ENCODE measurements around the gene SHISAL2A. TPM values are rescaled to one million over a fixed set of nuclear protein-coding genes. Genes with fewer than 3 reads are reported as not detected.

Gene SHISAL2A
- total and polyA plus RNA-seq, 2 of the 4 experiments (the other 2 are of a cell fraction): not detected

DNA sequence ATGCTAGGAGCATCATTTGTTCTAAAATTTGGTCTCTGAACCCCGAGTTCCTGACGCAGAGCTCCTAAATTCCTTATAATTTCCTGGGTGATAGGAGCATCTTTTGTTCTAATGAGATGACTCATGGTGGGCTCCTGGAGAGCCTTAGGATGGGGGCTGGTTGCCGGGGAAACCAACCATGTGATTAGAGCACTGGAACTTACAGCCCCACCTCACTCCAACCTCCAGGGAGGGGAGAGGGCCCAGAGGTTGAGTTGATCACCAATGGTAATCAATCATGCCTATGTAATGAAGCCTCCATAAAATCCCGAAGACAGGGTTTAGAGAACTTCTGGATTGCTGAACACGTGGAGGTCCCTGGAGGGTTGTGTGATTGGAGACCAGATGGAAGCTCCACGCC lies 7.7 kb downstream of the SHISAL2A start:
- Histone ChIP-seq H4K8ac (ENCODE audit: low read depth in 2 of 2, low read length in 2 of 2) (no peak overlapping the region), H3K27me3 (ENCODE audit: control insufficient read depth, insufficient read depth, low read length) (peaks cover 16% of the 10 kb centered on the region), H2BK20ac (ENCODE audit: low read depth, low read length) (no peak overlapping the region), H3K9ac (ENCODE audit: low read depth, low read length) (no peak overlapping the region), H3K27ac (ENCODE audit: insufficient read depth, low read length) (no peak overlapping the region), H3K9me1 (ENCODE audit: insufficient read depth, low read length) (no peaks in the 10 kb centered on the region), H3K4me3 (ENCODE audit: insufficient read depth, low read depth, low read length) (no peak overlapping the region), H2BK15ac (ENCODE audit: low read depth, low read length) (no peak overlapping the region), H3K79me1 (ENCODE audit: low read depth in 1 of 2, low read length in 2 of 2) (no peaks in the 10 kb centered on the region), H4K5ac (ENCODE audit: low read depth, low read length) (no peak overlapping the region), H2AK5ac (ENCODE audit: low read depth, low read length) (no peak overlapping the region), H3K23ac (ENCODE audit: low read depth, low read length) (no peak overlapping the region), H2BK5ac (ENCODE audit: low read depth, low read length, poor library complexity, severe bottlenecking) (no peak overlapping the region), H3K4ac (ENCODE audit: low read depth, low read length) (no peak overlapping the region), H3K9me3 (ENCODE audit: control insufficient read depth, insufficient read depth, low read length) (no peaks in the 10 kb centered on the region), H3K4me2 (ENCODE audit: low read depth, low read length) (no peak overlapping the region), H3K36me3 (ENCODE audit: control insufficient read depth, insufficient read depth, low read length) (no peaks in the 10 kb centered on the region), H3K14ac (replicated peaks; ENCODE audit: low read depth, low read length) (no peak overlapping the region), H3K56ac (ENCODE audit: extremely low read depth, insufficient read depth, low read length) (no peak overlapping the region), H4K20me1 (ENCODE audit: insufficient read depth, low read length) (no peaks in the 10 kb centered on the region), H2BK120ac (ENCODE audit: low read depth, low read length) (no peak overlapping the region), H3K18ac (ENCODE audit: low read depth, low read length) (no peak overlapping the region), H2AFZ (replicated peaks; ENCODE audit: low read length, poor library complexity) (no peak overlapping the region), H2AK9ac (replicated peaks; ENCODE audit: low read depth, low read length, poor library complexity) (no peak overlapping the region), H4K91ac (ENCODE audit: insufficient read depth, low read depth, low read length) (no peak overlapping the region), H3K4me1 (ENCODE audit: control insufficient read depth, insufficient read depth, low read length) (no peaks in the 10 kb centered on the region)
- ChIA-PET CTCF (interaction anchor here (0.5 kb wide), 1 partner anchor 9 kb away, joined by 3 read pairs; no protein-coding TSS in a partner anchor), POLR2A (ENCODE audit: unreplicated experiment) (no interaction called here)
- ATAC-seq (ENCODE audit: low read depth) (no peak), DNase-seq (no peak)
- TF ChIP-seq MAZ (IDR thresholded peaks at IDR 0.05; ENCODE audit: borderline replicate concordance, low read depth, low read length) (no peak), CEBPB (IDR thresholded peaks at IDR 0.05; ENCODE audit: low read depth, low read length) (no peak), CHD1 (IDR thresholded peaks at IDR 0.05; ENCODE audit: low read depth, low read length) (no peak), NFE2L2 (IDR thresholded peaks at IDR 0.05; ENCODE audit: low read depth, low read length) (no peak), POLR2A (IDR thresholded peaks at IDR 0.05; ENCODE audit: low read depth, low read length) (no peak), MAFK (IDR thresholded peaks at IDR 0.05; ENCODE audit: low read depth, low read length) (no peak), MXI1 (IDR thresholded peaks at IDR 0.05; ENCODE audit: borderline replicate concordance, low read depth, low read length) (no peak), RFX5 (IDR thresholded peaks at IDR 0.05; ENCODE audit: low read depth, low read length) (no peak)
- intact Hi-C loops (cut with micrococcal nuclease) (no loop called here), in situ Hi-C loops (cut with MboI; ENCODE audit: low sequenced_read_pairs) (no loop called here), dilution Hi-C loops (cut with HindIII; ENCODE audit: low sequenced_read_pairs, unreplicated experiment) (no loop called here)
- WGBS, 2 experiments (ENCODE audit: extremely low coverage in 2 of 2, insufficient read length in 1 of 2): no CpG with 5 or more reads among the region's 6 CpGs
- BruUV-seq (replicated peaks): no TSS peak
